Activated CD8-positive, alpha-beta memory T cell treated with anti-CD3 and anti-CD28 coated beads for 1 hour (primary cell): ENCODE measurements around the gene CRYZL1.
"Not testable (repeated sequence)": the region's sequence is repeated elsewhere in the genome, so short reads cannot be mapped to it uniquely, and the experiment has no call there.

Experiments
- DNase-seq, 2 donors: peaks; one replicate each; pipeline ENCODE4 v3.0.0-alpha.2; 2020; ENCODE audit warnings: low read depth in 1 of 2; ENCODE audit errors: extremely low read depth in 1 of 2

Gene CRYZL1

DNA sequence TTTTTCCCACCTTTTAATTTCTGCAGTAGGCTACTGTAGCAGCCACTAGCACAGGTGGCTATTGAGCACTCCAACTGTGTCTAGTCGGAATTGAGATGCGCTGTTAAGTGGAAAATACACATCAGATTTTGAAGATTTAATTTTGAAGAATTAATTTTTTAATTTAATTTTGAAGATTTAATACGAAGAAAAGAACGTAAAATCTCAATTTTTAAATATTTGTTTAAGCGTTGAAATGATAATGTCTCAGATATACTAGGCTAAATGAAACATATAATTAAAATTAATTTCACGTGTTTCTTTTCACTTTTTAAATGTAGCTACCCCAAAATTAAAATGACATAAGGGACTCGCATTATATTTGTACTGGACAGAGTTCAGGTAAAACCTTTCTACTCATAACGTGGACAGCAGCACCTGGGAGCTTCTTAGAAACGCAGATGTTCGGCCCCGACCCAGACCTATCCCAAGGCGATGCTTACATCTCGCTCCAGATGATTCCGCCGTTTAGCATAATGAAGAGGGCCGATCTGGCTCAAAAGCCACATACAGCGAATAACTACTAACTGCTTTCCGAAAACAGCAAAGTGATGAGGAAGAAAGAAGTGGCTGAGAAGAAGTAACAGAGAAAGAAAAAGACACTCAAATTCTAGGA lies 717 bp downstream of the CRYZL1 start:
- DNase-seq = no peak

DNA sequence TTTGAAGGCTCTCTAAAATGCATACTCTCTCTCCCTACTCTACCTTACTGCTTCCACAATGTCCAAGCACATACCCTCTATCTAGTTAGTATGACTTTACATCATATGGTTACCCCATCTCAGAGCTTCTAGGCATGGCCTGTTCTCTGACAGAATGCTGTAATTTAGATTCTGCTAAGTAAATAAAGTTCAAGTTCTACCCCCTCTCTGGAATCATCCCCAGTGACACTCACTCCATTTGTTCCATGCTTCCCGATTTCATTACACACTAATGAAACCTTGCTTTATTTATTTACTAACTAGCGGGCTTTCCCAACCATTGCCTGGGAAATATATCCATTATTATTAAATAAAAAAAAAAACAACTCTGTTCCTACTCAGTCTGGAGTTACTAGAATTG lies 7.3 kb downstream of the CRYZL1 start:
- DNase-seq = no peak

DNA sequence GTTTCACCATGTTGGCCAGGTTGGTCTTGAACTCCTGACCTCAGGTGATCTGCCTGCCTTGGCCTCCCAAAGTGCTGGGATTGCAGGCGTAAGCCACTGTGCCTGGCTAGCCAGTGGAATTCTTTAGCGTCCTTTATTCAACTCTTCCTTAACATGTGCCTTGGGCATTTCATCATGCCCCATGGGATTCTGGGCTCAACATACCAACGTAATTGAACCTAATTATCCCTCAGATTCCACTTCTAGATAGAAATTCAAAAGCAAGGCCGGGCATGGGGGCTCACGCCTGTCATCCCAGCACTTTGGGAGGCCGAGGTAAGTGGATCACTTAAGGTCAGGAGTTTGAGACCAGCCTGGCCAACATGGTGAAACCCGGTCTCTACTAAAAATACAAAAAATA lies 15.4 kb downstream of the CRYZL1 start:
- DNase-seq = not testable (repeated sequence)

DNA sequence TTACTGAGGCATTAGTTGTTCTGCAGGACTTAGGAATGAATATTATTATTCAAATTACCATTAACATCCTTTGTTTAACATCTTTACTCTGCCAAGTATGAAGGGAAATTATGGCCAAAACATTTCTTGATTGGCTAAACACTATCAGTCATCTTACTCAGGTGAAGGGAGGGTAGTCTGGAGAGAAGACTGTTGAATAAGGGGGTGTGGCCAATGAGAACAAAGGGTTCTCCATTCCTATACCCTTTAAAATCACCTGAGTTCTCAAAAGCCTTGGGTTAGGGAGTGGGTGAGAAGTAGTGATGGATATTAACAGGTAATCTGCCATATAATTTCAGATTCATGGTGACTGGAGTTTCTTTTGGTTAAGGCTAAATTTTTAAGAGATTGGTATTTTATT lies 19.3 kb downstream of the CRYZL1 start:
- no peak for DNase-seq

DNA sequence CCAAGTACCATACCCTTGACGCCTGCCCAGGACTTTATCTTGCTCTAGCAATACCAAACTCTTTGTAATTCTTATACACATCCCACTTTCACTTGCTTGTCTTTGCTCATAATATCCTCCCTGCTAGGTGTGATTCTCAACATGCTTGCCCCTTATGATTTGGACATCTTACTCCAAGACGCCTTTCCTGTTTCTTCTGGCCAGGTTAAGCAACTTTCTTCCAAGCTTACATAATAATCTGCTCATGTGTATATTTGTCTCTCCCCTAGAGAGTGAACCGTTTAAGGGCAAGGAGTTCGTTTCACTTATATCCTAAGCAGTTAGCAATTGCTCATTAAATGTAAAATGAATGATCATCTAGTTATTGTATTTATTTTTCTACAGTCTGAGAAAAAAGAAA lies 21.8 kb downstream of the CRYZL1 start:
- DNase-seq = no peak

DNA sequence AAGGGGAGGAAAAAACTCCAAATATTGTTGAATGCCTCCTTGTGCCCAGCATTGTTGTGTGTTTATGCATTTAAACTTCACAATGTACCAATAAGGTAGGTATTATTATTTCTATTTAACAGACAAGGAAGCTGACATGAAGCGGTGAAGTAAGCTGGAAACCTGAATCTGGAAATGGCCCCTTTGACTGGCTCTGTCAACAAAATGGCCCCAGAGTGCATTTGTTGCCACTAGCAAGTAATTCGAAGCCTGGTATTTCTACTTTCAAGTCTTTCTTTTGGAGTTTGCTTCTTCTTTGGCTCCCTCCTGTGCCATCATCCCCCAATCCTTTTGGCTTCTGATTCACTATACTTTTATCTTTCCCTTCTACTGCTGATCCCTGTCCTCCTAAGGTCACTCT lies 23.1 kb downstream of the CRYZL1 start:
- DNase-seq = no peak

DNA sequence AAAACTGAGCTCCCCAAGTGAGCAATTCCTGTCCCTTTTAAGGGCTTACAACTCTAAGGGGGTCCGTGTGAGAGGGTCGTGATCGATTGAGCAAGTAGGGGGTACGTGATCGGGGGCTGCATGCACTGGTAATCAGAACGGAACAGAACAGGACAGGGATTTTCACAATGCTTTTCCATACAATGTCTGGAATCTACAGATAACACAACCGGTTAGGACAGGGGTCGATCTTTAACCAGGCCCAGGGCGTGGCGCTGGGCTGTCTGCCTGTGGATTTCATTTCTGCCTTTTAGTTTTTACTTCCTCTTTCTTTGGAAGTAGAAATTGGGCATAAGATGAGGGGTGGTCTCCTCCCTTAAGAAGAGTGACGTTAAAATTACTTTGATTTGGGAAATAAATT lies 24.0 kb downstream of the CRYZL1 start:
- DNase-seq = not testable (repeated sequence)

DNA sequence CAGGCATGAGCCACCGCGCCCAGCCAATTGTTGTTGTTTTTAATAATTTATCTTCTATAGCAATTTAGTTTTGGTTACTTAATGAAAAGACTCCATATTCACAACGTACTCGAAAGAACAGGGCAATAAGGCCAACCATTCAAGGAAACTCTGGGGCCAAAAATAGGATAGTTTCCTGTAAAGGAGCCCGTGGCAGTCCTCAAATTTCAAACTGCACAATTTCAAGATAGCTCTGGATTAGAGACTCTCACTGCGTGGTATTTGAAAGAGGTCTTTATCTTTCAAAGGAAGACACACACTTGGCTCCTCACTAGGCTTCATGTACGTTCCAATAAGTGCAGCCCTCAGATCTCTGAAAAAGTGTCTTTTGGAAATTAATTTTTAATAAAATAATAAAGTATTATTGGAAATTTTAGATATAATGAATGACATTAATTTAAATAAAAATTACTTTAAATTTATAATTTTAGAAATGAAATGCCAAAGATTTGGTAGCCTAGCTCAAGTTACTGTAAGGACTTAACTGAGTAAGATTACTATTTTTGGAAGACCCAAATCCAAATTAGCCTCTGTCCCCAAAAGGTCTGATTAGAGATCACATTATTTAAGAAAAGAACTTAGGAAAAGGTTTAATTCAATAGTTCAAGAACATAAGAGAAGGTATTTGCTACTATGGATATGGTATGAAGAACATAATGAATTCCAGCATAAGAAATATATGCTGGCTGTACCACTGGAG lies 30.4 kb downstream of the CRYZL1 start:
- DNase-seq = no peak

DNA sequence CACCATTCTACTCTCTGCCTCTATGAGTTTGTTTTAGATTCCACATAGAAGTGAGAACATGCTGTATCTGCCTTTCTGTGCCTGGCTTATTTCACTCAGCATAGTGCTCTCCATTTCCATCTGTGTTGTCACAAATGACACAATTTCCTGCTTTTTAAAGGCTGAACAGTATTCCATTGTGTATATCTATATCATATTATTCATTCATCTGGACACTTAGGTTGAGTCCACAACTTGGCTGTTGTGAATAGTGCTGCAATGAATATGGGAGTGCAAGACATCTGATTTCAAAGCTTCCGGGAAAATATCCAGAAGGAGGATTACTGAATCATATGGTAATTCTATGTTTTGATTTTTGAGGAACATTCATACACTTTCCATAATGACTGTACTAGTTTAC lies 33.0 kb downstream of the CRYZL1 start:
- no peak for DNase-seq

DNA sequence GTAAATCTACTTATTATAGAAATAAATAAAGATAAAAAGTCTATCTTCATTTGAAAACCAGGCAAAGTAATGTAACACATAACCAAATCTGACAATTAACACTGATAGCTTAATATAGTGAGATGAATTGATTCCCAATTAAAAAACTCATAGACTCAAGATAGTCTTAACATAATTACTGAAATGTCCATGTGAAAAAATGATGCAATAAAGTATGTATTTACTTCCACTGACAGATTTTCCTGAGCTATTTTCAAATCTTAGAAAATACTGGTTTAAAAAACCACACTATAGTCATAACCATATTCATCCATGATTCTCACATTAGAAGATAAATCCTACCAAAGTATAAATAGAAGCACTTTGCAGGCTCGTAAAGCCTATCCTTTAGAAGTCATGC lies 43.5 kb downstream of the CRYZL1 start:
- no peak for DNase-seq

DNA sequence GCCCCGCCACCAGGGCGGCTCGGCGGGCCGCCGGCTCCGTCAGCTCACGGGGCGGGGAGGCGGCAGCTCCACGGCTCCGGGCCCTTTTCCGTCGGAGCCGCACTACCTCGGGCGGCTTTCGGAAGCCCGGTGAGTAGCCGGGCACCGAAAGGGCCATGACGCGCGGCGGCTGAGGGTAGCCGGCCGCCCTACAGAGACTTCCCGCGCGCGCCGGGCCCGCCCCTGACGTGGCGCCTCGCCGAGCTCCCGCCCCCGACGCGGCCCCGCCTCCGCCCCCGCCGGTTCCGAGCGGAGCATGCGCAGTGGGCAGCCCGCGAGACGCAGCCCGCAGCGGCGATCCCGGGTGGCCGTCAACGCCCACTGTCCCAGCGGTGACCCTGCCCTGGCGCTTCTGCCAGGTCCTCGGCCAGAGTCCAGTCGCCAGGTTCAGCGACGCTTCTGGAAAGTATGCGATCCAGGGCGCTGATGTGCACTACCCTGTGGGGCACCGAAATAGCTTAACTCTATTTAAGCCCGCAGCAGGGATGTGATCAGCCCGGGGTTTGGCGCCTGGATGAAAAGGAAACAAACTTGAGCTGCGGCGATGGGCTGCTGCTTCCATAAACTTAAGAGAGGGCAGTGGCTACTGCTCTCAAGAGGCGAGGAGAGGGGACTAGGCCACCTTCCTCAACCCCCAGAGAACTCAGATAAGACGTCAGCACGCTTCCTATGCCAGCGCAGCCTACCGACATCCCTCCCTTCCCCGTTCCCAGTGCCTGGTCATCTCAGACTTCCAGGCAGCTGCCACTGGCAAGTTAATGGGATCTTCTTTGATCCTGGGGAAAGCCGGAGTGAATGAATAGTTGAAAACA lies 52.8 kb downstream of the CRYZL1 start, which contains the start of gene DONSON:
Gene DONSON, minus strand, starts transcription at position 200 of the 851 bp plus-strand sequence. Its CDS starts 43 bp downstream, at position 157.
- peak; percentile 41 to 86 for DNase-seq

DNA sequence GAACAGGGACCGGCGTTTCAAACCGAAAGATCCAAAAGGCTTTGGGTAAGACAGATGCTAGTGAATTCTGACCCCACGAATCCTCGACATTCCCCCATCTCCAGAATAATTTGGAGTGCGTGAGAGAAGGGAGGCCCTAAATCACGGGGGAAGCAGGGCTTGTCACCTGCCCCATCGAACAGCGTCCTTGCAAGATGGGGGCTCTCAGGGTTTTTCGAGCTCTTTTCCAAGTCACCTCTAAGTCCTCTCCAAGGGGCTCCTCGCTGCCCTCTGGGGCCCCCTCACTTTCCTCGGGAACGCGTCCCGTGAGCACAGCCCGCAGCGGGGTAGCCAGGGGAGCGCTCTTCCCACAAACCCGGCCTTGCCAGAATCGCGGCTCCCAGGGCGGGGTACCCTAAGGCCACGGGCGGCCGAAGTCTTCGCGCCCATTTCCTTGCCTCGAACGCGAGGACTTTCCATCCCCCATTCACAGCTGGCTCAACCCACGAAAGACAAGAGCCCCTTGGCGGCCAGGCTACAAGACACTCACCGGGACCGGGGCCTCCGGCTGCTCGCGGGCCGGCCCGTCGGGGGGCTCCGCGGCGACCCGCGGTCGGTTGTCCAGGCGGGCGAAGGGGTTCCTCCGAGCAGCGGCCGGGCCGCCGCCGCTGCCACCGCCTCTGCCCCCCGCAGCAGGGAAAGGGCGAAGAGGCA lies 53.6 kb downstream of the CRYZL1 start:
- peak in 1 of 2 donors; percentile 2 for DNase-seq

DNA sequence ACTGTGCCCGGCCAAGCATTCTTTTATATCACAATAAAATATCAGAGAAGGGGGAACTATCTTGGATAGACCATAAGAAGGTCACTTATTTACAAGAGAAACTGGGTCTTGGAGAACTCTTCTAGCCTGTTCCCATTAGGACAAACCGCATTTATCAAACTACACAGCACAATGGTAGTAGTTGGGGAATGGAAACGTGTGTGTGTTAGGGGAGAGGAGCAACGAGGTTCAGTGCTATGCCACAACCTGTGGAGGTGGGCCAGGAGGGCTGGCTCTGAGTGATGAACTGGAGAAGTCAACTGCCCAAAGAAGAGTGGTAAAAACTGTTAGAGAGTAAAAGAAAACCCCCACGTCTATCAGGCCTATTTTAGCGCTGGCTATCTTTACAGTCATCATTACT lies 54.6 kb downstream of the CRYZL1 start:
- DNase-seq = no peak

DNA sequence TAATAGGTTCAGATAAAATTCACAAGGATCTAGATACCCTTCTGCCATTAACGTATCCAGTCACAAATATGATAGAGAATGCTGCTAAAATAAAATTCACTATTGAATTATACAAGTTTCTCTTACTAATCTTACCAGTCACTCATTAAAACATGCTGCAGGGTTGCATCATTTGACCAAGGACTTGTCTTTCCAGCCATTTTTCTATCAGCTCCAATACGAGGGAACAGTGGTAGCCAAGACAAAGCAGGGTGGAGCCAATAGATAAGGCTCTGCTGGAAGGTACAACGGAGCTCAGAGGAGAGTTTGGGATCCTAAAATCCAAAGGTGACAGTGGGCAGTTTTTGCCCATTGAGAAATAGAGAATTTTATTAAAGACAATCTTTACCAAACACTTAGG lies 57.1 kb downstream of the CRYZL1 start:
- no peak for DNase-seq

DNA sequence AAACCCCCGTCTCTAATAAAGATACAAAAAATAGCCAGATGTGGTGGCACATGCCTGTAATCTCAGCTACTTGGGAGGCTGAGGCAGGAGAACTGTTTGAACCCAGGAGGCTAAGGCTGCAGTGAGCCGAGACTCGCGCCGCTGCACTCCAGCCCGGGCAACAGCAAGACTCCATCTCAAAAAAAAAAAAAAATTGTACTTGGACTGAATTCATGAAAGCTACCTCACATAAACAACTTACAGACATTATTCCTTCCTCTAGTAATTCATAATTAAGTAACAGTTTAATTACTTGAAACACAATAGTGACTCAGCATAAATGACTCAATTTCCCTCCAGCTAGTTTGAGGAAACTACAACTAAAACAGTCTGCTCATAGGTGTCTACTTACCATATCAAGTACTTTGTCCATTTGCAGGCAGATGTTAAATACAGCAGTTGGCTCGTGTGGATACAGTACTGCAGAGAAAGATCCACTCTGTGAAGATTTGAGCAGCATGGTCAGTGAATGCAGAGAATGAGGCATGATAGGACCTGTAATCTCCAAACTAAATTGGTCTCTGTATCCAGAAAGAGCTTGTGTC lies 62.5 kb downstream of the CRYZL1 start:
- DNase-seq = no peak

DNA sequence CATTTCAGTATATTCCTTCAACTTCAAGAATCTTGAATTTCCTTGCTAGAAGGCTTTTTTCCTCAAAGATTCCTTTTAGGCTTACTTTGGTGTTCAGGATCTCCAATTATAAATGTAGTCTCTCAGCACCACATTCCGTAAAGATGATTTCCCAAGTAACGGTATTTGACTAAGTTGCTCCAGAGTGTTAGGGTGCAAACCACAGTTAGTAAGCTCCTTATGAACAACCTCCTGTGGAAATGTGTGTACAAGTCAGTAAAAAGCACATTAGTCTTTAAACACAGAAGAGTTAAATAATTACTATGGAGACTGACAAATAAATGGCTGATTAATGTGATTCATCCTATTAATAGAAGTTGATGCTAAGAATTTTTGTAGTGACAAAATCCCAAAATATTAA lies 63.3 kb downstream of the CRYZL1 start:
- DNase-seq = no peak

DNA sequence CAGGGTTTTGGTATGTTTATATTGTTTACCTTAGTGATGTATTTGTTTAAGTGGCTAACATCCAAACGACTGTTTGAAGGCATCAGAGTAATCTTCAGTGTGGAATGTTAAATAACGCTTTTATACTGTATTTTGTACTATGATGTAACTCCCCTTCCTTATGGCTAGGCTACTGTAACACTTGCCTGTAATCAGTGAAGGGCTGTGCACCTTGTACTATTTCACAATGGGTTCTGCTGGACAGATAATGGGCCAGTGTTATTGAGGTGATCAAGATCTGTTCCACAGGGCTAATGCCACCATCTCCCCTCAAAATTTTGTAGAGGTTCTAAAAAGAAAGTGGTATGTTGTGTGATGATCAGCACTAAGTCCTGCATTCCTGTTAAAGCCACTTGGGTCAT lies 64.8 kb downstream of the CRYZL1 start:
- not testable (repeated sequence) for DNase-seq

DNA sequence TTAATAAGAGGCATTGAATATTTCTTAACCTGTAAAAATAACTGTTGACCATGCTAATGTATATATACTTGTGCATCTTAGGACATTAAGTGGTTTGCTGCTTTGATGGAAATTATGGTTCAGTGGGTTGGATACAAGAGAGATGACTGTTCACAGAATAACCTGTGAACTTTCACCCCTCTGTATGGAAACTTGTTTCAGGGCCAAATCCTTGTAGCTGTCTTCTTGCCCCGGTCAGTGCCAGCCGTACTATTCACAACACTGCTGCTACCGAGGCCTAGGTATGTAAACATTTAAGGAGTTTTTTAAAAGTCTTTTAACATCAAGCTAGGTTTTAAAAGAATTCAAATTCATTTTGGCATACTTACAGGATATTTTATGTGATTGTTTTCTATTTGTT lies 69.2 kb downstream of the CRYZL1 start:
- no peak for DNase-seq

DNA sequence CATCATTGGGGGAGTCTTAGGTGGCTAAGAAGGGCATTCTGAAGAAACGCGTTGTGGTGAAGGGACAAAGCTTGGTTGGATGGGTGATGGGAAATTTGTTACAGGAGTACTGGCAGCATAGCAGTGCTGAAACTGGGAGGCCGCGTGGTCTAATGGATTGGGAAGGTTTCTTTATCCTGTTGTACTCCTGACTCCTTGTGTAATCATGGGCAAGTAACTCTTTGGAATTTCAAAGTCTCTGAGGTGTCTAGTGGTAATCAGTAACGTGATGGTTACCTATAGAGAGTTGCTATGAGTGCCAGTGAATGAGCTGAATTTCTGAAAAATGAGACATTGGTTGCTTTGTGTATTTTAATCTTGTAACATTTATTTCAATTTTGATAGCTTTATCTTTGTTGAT lies 71.5 kb downstream of the CRYZL1 start:
- DNase-seq = no peak

DNA sequence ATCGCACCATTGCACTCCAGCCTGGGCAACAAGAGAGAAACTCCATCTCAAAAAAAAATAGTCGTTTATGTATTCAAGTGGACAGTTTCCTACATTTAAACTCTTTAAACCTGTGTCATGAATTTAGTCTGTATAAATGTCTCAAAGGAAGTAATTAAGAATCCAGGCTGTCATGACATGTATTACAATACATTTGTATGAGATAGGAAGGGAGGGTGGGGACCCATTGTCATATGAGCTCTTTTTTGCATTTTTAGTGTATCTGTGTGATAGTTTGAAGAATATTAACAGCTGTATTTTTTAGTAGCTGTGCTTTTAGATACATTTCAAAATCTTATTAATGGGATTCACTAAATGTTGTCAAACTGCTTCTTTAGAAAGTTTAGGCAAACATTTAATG lies 73.1 kb downstream of the CRYZL1 start:
- DNase-seq = no peak

DNA sequence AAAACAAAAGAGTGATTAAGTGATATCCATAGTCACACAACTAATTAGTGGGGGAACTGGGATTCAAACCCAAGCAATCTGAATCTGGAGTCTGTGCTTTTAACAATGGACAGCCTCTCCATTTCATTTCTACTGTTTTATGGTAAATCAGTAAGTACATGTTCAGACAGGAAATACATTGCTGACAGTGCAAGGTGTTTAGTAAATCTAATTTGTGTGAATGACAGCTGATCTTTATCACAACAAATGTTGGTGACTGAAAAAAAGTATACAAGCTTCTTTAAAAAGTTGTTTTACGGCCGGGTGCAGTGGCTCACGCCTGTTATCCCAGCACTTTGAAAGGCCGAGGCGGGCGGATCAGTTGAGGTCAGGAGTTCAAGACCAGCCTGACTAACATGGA lies 73.6 kb downstream of the CRYZL1 start:
- no peak for DNase-seq
